ENCODE data around the gene FGF9.

FGF9 gene

DNA sequence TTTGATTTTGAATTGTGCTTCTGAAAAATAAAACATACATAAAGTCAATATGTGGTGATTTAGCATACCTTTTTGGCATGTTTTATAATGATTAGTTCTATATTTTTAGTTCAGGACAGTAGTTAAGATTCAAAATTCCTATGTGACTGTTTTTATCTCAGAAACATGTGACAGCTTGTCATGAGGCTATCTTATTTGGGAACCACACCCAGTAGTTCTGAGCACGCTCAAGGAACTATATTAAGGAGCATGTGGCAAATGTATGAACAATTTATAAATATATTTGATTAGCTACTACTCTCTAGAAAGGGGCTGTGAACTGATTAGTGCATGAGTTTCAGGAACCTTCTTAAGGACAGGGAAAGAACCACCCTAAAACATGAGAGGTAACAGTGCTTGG, 38.8 kb downstream of the FGF9 start:
- TF ChIP-seq ZFX (IDR thresholded peaks at IDR 0.05): no peak
- TF ChIP-seq, protein P1, sequence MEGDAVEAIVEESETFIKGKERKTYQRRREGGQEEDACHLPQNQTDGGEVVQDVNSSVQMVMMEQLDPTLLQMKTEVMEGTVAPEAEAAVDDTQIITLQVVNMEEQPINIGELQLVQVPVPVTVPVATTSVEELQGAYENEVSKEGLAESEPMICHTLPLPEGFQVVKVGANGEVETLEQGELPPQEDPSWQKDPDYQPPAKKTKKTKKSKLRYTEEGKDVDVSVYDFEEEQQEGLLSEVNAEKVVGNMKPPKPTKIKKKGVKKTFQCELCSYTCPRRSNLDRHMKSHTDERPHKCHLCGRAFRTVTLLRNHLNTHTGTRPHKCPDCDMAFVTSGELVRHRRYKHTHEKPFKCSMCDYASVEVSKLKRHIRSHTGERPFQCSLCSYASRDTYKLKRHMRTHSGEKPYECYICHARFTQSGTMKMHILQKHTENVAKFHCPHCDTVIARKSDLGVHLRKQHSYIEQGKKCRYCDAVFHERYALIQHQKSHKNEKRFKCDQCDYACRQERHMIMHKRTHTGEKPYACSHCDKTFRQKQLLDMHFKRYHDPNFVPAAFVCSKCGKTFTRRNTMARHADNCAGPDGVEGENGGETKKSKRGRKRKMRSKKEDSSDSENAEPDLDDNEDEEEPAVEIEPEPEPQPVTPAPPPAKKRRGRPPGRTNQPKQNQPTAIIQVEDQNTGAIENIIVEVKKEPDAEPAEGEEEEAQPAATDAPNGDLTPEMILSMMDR (conservative IDR thresholded peaks at IDR 0.05): no peak
- H3K27ac ChIP-seq: no peak overlapping the region

DNA sequence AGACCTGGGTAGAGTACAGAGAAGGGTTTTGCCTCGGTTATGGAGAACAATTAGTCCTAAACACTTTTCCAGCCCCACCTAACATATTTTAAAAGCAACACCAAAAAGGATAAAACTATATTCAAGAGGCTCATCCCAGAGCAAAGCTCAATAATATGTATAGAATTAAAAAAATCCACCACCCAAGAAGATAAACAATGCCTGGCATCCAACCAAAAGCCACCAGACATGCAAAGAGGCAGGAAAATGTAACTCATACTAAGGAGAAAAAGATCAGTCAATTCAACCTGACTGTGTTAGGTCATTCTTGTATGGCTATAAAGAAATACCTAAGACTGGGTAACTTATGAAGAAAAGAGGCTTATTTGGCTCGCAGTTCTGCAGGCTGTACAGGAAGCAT, 39.3 kb downstream of the FGF9 start:
- H3K27ac ChIP-seq: no peak overlapping the region
- TF ChIP-seq, protein P1 (conservative IDR thresholded peaks at IDR 0.05): no peak
- no peak for TF ChIP-seq ZFX (IDR thresholded peaks at IDR 0.05)

DNA sequence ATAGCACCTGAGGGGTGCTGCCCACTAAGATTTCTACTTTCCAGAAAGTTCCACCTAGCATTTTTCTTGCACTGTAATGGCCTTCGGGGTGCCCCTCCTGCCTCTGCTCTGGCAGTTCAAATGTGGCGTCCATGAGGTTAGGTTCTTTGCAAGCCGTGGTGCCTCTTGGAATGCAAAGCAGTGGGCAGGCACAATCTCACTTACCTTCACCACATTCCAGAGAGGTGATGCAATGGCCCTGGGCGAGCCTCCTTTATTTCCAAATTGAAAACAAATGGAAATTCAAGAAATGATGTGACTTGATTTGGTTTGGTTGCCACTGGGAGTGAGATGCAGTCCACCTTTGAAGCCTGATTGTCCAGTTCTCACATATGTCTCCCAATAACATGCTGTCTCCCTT, 46.9 kb downstream of the FGF9 start:
- no peak overlapping the region for H3K27ac ChIP-seq
- no peak for TF ChIP-seq ZFX (IDR thresholded peaks at IDR 0.05)
- TF ChIP-seq, protein P1 (conservative IDR thresholded peaks at IDR 0.05): no peak

DNA sequence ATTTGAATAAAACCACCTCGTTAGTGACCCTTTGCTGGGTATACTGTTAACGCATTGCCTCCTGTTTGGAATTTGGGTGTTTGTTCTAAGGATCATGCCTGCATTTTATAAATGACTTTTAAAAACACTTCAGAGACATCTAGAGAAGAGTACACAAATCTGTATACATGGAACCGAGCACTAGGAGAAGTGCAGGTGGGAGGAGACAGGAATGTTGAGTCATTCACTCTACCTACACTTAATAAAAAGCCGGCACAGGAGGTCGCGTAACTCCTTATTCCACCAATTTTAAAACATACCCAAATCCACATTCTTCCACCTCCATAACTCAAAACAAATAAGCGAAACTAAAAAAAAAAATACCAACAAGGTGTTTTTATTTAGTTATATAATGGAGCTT, 48.6 kb downstream of the FGF9 start:
- TF ChIP-seq, protein P1 (conservative IDR thresholded peaks at IDR 0.05): no peak
- TF ChIP-seq ZFX (IDR thresholded peaks at IDR 0.05): no peak
- H3K27ac ChIP-seq: no peak overlapping the region

DNA sequence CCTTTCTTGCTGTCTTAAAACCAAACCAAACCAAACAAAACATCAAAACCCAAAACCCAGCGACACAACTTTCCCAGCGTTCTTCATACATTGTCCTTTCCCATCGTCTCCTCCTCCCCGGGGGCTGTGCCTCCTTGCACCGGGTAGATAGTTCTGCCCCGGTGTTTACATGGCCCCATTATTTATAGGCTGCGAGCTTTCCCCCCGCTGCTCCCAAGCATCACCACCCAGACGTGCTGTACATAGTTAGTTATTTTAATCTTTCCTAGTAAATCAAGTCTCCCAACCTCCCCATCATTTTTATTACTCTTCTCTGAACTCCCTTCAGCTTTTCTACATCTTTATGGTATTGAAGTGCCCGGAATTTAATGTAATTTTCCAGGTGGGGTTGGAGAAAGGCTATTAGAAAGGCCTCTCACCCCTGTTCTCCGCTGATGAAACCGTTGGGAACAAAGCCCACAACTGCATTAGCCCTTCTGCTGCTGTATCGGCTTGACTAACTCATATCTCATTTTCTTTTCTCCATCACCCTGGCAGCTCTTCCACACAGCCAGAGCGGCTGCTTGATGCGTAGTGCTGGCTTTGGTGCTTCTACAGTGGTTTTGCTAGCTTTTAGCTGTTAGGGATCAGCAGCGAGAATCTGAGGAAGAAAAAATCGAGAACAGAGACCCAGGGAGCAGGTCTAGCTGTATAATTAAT, 53.1 kb downstream of the FGF9 start:
- no peak overlapping the region for H3K27ac ChIP-seq
- no peak for TF ChIP-seq ZFX (IDR thresholded peaks at IDR 0.05)
- TF ChIP-seq, protein P1 (conservative IDR thresholded peaks at IDR 0.05): no peak

DNA sequence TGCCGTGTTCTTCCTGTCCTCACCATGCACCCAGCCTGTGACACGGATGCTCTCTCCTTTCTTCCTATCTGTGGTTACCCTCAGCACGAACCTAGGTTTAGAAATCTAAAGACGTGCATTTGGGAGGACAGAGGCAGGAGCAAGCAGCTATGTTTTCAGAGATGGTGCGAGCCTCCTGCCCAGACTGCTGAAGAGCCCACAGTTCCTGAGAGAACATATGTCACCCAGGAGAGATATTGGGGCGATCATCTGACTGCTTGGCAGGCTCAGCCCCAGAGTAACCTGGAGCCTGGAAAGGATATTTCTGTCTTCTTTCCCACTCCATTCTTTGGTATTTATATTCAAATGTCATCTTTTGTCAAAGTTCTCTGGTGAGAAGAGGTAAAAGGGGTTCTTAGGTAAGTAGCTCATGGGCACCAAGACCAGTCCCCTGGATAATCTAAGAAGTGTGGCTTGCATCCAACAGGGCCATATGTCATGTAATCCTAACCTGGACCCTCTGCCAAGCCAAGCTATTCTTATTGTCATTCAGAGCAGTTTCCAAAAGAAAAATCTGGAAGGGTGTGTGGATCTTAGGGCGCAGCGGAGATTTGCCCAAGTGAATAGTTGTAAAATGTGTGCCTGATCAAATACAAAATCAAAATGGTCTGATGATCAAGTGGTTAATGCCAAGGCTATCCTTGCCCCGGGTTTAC, 59.5 kb downstream of the FGF9 start:
- no peak for TF ChIP-seq ZFX (IDR thresholded peaks at IDR 0.05)
- TF ChIP-seq, protein P1 (conservative IDR thresholded peaks at IDR 0.05): no peak
- H3K27ac ChIP-seq: no peak overlapping the region

DNA sequence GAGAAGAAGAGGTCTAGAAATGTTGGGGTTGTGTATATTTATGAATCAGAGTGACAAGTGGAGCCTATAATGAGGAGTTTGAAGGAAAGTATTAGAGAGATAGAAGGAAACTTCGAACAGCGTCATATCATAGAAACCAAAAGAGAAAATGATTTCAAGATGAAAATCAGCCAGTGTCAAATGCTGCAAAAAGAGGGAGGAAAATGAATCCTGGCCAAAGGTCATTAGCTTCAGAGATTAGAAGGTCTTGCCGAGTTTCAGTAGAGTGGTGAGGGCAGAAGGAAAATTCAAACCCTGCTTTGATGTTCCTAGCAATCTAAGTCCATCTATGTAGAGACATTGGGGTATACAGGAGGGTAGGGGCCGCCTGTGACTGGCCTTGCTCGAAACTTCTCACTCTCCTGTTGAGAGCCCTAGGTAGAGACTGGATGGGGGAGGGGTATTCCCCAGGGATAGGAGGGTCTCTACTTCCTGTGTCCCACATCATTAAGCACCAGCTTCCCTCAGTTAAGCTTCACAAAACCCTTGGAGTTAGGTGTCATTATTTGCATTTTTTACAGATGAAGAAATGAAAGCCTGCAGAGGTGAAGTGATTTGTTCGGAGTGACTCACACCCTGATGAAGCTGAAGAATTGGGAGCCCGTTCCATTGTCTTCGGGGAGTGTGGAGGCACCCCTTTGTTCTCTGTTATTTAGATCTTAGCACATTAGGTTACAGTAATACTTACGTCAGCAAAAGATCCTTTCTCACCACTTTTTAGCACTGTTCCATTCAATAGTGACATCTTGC, 62.8 kb downstream of the FGF9 start:
- TF ChIP-seq, protein P1 (conservative IDR thresholded peaks at IDR 0.05): no peak
- TF ChIP-seq ZFX (IDR thresholded peaks at IDR 0.05): no peak
- H3K27ac ChIP-seq: no peak overlapping the region
